ENCODE measurements around the gene PGGHG.
A peak's percentile ranks its signal among the peaks of the same experiment; 100 is the strongest.
"Not testable (repeated sequence)": the region's sequence is repeated elsewhere in the genome, so short reads cannot be mapped to it uniquely, and the experiment has no call there.

The PGGHG gene

GRCh38 chr11:288478-289397 is at the start of gene PGGHG:
PGGHG (plus strand) TSS chr11:289126; CDS start chr11:289817, 691 bp downstream.
- DNase-seq = no peak

GRCh38 chr11:240315-240714 is 48.6 kb upstream of the PGGHG start:
- DNase-seq = no peak

- no peak for DNase-seq
Measured at GRCh38 chr11:241634-242033, 47.3 kb upstream of the PGGHG start.

- DNase-seq = no peak
Measured at GRCh38 chr11:244376-244775, 44.5 kb upstream of the PGGHG start.

- no peak for DNase-seq
Measured at GRCh38 chr11:249062-249461, 39.9 kb upstream of the PGGHG start.

GRCh38 chr11:250274-250673 is 38.7 kb upstream of the PGGHG start:
- DNase-seq = no peak

GRCh38 chr11:250740-251299 is 38.1 kb upstream of the PGGHG start:
- DNase-seq = peak; percentile 51

GRCh38 chr11:251550-251949 is 37.4 kb upstream of the PGGHG start:
- no peak for DNase-seq

GRCh38 chr11:252666-253065 is 36.3 kb upstream of the PGGHG start:
- no peak for DNase-seq

- DNase-seq = no peak
Measured at GRCh38 chr11:253160-253885, 35.6 kb upstream of the PGGHG start.

GRCh38 chr11:253886-254270 is 35.0 kb upstream of the PGGHG start:
- no peak for DNase-seq

- no peak for DNase-seq
Measured at GRCh38 chr11:255176-255575, 33.8 kb upstream of the PGGHG start.

GRCh38 chr11:255816-256215 is 33.1 kb upstream of the PGGHG start:
- no peak for DNase-seq

- no peak for DNase-seq
Measured at GRCh38 chr11:256952-257737, 31.8 kb upstream of the PGGHG start.

- DNase-seq = no peak
Measured at GRCh38 chr11:257766-258493, 31.0 kb upstream of the PGGHG start.

GRCh38 chr11:259413-259812 is 29.5 kb upstream of the PGGHG start:
- no peak for DNase-seq

GRCh38 chr11:261624-262023 is 27.3 kb upstream of the PGGHG start:
- DNase-seq = no peak

- DNase-seq = no peak
Measured at GRCh38 chr11:266676-267439, 22.1 kb upstream of the PGGHG start.

GRCh38 chr11:267491-267994 is 21.4 kb upstream of the PGGHG start:
- DNase-seq = no peak

- not testable (repeated sequence) for DNase-seq
Measured at GRCh38 chr11:268716-269145, 20.2 kb upstream of the PGGHG start.
